HG02970 (cell line): Measurements from ENCODE around the gene ABCA6.
"Not testable (repeated sequence)": the region's sequence is repeated elsewhere in the genome, so short reads cannot be mapped to it uniquely, and the experiment has no call there.

Source experiments
- ATAC-seq: cut with Tn5 transposase; IDR thresholded peaks from one replicate; pipeline ENCODE4 v1.9.1; 2021; ENCODE audit warnings: mild to moderate bottlenecking, moderate library complexity, moderate number of reproducible peaks; ENCODE audit not compliant: unreplicated experiment, low FRiP score

Gene ABCA6

DNA sequence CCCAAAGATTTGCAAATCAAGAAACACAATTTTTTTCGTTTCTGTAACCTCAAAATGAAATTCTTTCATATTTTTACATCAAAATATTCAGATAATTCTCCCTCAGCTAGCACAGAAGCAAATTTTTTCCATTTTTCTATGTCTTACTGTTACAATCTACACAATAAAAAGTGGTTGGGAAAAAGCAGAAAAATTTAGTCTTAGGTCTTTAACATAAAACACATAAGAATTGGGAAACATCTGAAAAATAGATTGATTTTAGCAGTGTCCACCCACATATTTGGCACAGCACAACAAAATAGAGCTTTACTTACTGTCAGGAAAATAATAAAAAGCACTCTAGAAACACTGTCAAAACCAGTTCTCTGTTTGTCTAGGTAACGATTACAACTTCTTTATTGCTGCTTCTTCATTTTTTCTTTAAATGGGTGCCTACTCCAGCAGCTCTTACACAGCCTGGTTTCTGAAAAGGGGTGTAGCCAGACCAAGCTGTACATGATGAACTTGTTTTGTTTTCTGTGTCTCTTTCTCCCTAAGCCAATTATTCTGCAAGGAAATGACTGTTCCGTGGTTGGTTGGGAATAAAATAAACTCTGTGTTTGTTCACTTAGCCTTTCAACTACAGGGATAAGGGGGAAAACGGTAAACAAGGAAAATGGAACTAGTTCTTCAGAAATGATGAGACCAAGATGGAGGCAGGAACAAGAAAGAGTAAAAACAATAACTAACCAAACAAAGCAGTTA lies at the start of gene ABCA6:
Gene ABCA6, minus strand, starts transcription at position 465 of the 744 bp plus-strand sequence. CDS start 1,192 bp downstream, outside the sequence.
- ATAC-seq, result no peak

- no peak for ATAC-seq
Observed at GRCh38 chr17:69188796-69189195, 47.1 kb upstream of the ABCA6 start.

- ATAC-seq, result no peak
Observed at GRCh38 chr17:69188064-69188463, 46.4 kb upstream of the ABCA6 start.

GRCh38 chr17:69187294-69187693 lies 45.6 kb upstream of the ABCA6 start:
- no peak for ATAC-seq

- no peak for ATAC-seq
Observed at GRCh38 chr17:69179227-69179952, 37.7 kb upstream of the ABCA6 start.

DNA sequence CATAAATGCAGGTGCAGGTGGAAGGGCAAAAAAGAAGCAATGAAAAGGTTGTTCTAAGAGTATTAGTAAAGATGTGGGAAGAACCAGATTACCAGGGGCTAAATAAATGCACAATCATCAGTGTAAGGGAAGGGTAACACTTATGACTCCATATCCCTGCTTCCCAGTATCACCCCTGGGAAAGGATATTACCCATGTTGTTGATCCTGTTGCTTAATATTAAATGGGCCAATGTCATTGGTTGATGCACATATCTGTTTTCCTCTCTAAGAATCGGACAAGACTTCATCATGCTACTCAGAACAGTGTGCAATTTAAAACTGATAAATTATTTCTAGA lies 34.7 kb upstream of the ABCA6 start:
- no peak for ATAC-seq

DNA sequence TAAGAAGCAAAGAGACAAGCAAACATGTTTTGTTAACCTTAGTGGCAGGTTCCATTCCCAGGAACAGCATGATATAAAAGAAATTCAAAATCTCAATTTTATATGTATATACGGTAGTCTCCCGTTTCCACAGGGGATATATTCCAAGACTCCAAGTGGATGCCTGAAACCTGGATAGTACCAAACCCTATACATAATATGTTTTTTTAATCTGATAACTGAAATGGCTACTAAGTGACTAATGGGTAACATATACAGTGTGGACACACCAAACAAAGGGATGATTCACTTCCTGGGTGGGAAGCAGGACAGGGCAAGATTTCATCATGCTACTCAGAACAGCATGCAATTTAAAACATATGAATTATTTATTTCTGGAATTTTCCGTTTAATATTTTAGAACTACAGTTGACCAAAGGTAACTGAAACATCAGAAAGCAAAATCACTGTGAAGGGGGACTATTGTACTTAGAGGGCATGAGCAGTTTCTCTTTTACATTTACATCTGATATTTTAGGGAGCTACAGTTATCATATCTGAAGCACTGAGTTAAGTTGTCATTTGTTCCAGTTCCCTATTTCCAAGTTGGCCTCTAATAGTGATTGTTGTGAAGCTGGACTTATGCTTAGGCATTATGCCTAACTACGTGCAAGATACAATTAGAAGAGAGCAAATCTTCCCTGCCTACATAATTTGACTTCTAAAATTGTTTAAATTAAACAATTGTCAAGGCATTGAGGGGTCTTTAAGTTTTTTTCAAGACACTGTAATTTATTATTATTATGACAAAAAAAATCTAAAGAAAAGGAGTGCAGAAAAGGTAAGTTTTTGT lies 34.1 kb upstream of the ABCA6 start:
- ATAC-seq, result no peak

GRCh38 chr17:69175262-69175624 lies 33.5 kb upstream of the ABCA6 start:
- no peak for ATAC-seq

DNA sequence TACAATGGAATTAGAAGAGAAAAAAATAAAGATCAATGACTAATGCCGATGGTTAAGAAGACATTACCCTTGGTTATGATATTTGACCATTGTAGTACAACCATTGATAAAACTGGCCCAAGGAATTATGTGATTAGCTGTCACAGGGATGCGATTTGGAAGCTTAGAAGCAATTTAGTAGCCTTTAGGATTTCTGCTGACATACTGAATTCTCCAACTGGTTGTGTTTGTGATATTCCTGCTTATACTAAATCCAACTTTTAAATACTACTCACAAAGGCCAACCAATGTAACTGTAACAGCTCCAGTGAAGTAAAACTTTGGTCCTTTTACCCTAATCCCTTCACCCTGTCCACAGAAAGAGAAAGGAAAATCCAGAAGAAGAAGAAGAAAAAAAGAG lies 31.4 kb upstream of the ABCA6 start:
- ATAC-seq, result no peak

- ATAC-seq, result no peak
Observed at GRCh38 chr17:69170377-69170776, 28.7 kb upstream of the ABCA6 start.

GRCh38 chr17:69168642-69169041 lies 26.9 kb upstream of the ABCA6 start:
- not testable (repeated sequence) for ATAC-seq

DNA sequence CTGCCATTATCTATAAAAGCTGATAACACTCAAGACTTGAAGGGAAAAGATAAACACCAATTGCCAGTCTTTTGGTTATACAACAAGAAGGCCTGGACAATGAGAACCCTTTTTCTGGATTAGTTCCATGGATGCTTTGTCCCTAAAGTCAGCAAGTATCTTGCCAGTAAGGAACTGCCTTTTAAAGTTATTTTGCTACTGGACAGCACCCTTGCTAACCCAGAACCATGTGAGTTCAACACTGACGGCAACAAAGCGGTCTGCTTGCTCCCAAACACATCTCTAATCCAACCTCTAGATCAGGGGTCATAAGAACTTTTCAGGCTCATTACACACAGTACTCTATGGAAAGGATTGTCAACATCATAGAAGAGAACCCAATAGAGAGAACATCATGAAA lies 25.3 kb upstream of the ABCA6 start:
- no peak for ATAC-seq

DNA sequence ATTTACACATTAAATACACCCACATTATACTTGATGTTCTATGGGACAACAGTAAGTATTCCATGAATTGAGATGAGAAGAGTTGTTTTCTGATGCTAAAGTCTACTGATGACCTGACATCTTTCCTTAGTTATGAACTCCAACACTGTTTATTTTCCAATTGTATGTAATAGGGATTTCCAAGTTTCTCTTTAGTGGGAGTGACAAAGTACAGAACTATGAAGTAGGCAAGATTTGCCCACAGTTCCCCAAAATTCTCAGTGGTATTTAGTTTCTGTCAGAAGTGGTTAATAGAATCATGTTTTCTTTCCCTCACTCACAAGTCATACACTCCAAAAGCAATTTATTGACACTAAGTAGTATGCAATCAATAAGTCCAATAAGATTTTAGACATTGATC lies 22.5 kb upstream of the ABCA6 start:
- ATAC-seq, result no peak

DNA sequence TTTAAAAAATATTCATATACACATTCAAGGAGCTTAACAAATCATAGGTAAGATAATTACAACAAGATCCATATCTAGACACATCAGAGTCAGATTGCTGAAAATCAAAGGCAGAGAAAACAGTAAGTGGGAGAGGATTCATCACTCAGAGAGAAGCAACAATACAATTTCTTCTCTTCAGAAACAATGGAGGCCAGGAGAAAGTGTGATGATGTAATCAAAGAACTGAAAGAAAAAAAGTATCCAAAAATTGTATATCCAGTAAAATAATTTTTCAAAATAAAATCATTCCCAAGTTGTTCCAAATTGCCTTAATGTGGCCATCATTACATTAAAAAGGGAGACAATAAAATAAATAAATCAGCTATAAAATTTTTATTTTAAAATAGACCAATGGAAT lies 17.7 kb upstream of the ABCA6 start:
- ATAC-seq, result no peak

DNA sequence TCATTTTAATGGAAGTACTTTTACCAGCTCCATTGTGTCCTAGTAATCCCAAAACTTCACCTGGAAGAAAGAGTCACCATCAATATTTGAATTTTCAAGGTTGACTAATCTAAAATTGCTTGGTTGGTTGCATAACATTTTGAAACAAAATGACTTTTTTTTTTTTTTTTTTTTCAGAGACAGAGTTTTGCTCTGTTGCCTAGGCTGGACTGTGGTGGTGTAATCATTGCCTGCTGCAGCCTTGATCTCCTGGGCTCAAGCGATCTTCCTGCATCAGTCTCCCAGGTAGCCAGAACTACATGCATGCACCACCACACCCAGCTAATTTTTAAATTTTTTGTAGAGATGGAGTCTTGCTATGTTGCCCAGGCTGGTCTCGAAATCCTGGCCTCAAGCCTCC lies 12.6 kb upstream of the ABCA6 start:
- ATAC-seq, result no peak

DNA sequence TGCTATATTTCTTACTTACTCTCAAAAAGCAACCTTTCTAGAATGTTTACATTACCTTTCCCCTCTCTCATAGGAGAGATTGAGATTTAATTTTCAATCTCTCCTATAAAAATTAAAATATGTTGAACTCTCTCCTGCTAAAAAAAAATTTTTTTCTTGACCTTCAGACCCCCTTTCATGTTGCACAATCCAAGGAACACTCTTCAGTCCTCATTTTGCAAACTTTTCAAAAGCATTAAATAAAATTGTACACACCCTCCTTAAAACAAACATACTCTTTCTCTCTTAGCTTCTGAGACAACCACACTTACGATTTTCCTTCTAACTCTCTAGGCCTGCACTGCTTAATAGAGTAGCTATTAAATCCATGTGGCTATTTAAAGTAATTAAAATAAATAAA lies 8.6 kb upstream of the ABCA6 start:
- ATAC-seq, result no peak

- no peak for ATAC-seq
Observed at GRCh38 chr17:69147460-69147859, 5.8 kb upstream of the ABCA6 start.

GRCh38 chr17:69144331-69145255 lies 2.9 kb upstream of the ABCA6 start:
- no peak for ATAC-seq

DNA sequence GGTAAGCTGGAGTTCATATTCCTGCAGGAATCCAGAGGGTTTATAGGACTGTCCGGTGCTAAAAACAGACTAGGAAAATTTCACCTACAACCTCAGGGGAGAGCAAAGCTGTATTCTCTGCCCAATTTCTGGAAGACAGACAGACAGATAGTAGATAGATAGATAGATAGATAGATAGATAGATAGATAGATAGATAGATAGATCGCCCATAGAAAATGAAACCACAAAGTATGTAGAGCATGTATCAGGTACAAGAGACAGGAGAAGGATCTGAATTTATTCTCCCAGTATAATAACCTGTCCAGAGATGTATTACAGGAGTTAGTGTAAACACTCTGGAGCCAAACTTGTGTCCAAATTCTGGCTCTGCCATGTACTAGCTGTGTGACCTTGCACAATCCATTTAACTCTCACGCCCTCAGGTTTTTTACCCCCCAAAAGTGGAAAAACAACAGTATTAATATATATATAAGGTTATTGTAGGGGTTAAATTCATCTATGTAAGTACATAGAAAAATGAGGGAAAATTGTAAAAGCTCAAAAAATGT lies 2.1 kb upstream of the ABCA6 start:
- no peak for ATAC-seq

- ATAC-seq, result no peak
Observed at GRCh38 chr17:69143151-69143550, 1.5 kb upstream of the ABCA6 start.
